CD4-positive, alpha-beta T cell (primary cell): ENCODE data around the gene ISOC2. TPM values are rescaled to one million over a fixed set of nuclear protein-coding genes. Genes with fewer than 3 reads are reported as not detected.
A peak's percentile ranks its signal among the peaks of the same experiment; 100 is the strongest.

ENCODE experiments used
- ATAC-seq: fragments of 200-7000 bp; cut with Tn5 transposase; one replicate; pipeline ENCODE4 v1.10.0; 2022; ENCODE audit warnings: mild to moderate bottlenecking; ENCODE audit not compliant: poor library complexity
- CTCF ChIA-PET: fragments of 350-600 bp; sonication (Branson Sonifier 250); formaldehyde crosslinking; loops from one replicate; lab custom pipeline; 2021; ENCODE audit warnings: antibody characterized with exemption, inconsistent platforms; lab: Charles Lee
- POLR2A ChIA-PET: fragments of 350-600 bp; sonication (Branson Sonifier 250); formaldehyde crosslinking; loops from one replicate; lab custom pipeline; 2021; ENCODE audit warnings: antibody characterized with exemption, inconsistent platforms; lab: Charles Lee
- DNase-seq, 14 experiments: peaks; one replicate each; pipeline ENCODE4 v3.0.0-alpha.2; 2013 to 2020; ENCODE audit warnings: mixed read lengths in 2 of 14
- H3K27ac ChIP-seq, 2 donors: one replicate each; pipeline versions ENCODE4 v1.5.1 to v1.7.0; 2013; ENCODE audit warnings: low read length in 2 of 2, low read depth in 1 of 2, mild to moderate bottlenecking in 1 of 2
- H3K27me3 ChIP-seq, 2 experiments: 1 replicate in 1 of 2; 2 replicates in 1 of 2; pipeline versions ENCODE4 v1.6.1 to v1.7.0; 2013; ENCODE audit warnings: low read length in 2 of 2, control low read depth in 1 of 2, mild to moderate bottlenecking in 1 of 2, moderate library complexity in 1 of 2; ENCODE audit not compliant: insufficient read depth in 2 of 2, control insufficient read depth in 1 of 2
- H3K36me3 ChIP-seq: one replicate; pipeline ENCODE4 v1.6.1; 2013; ENCODE audit warnings: low read length, control low read depth; ENCODE audit not compliant: insufficient read depth
- H3K4me1 ChIP-seq: one replicate; pipeline ENCODE4 v1.6.1; 2013; ENCODE audit warnings: low read length, control low read depth; ENCODE audit not compliant: insufficient read depth
- H3K4me3 ChIP-seq: one replicate; pipeline ENCODE4 v1.5.1; 2013; ENCODE audit warnings: mild to moderate bottlenecking, low read length, moderate library complexity
- H3K9me3 ChIP-seq, 2 experiments: 1 replicate in 1 of 2; 2 replicates in 1 of 2; pipeline versions ENCODE4 v1.6.1 to v1.7.0; 2013; ENCODE audit warnings: low read length in 2 of 2, mild to moderate bottlenecking in 2 of 2, control low read depth in 1 of 2, moderate library complexity in 1 of 2; ENCODE audit not compliant: control insufficient read depth in 1 of 2, insufficient read depth in 1 of 2
- H3K27ac Mint-ChIP-seq: one replicate; pipeline ENCODE4 v1.8.0; 2020; ENCODE audit warnings: mixed read lengths
- H3K27me3 Mint-ChIP-seq: one replicate; pipeline ENCODE4 v1.8.0; 2021; ENCODE audit warnings: mixed read lengths
- H3K36me3 Mint-ChIP-seq: one replicate; pipeline ENCODE4 v1.8.0; 2021; ENCODE audit warnings: low read depth, mixed read lengths
- H3K4me1 Mint-ChIP-seq: one replicate; pipeline ENCODE4 v1.8.0; 2021; ENCODE audit warnings: low read depth, mixed read lengths
- H3K4me3 Mint-ChIP-seq: one replicate; pipeline ENCODE4 v1.8.0; 2020; ENCODE audit warnings: mild to moderate bottlenecking, mixed read lengths
- H3K9me3 Mint-ChIP-seq: one replicate; pipeline ENCODE4 v1.8.0; 2020; ENCODE audit warnings: mixed read lengths
- CTCF ChIP-seq: fragments of 200-600 bp; IDR thresholded peaks from one replicate; pipeline ENCODE4 v1.8.0; 2022; ENCODE audit warnings: antibody characterized with exemption, mild to moderate bottlenecking
- intact Hi-C, 2 experiments: fragments of 100-400 bp; cut with DNase I in 1 of 2; cut with micrococcal nuclease in 1 of 2; formaldehyde crosslinking; loops; one replicate each; pipeline versions ENCODE4 v1.15.1 to v1.9.0; 2023 to 2025; cut with DNase I, micrococcal nuclease
- total RNA-seq, 174 experiments: library from RNA in 2 of 174; stranded (reverse) in 2 of 174; gene quantifications; one replicate each; pipeline ENCODE4 v1.2.3 and lab custom pipeline; 2021 to 2026

ISOC2 gene
- total RNA-seq, 2 experiments from 2014 or later: 1.5 to 2.2 TPM

GRCh38 chr19:55465460-55466240, 4.2 kb upstream of the ISOC2 start:
- Histone ChIP-seq H3K27me3 (no peaks in the 10 kb centered on the region), H3K4me1 (peaks cover 26% of the 10 kb centered on the region), H3K36me3 (no peaks in the 10 kb centered on the region), H3K4me3 (no peak overlapping the region), H3K9me3 (no peaks in the 10 kb centered on the region), H3K27ac (no peak overlapping the region)
- Mint-ChIP-seq H3K27me3 (no peaks in the 10 kb centered on the region), H3K36me3 (peaks cover 5% of the 10 kb centered on the region), H3K4me1 (peaks cover 9% of the 10 kb centered on the region), H3K9me3 (no peaks in the 10 kb centered on the region), H3K27ac (no peak overlapping the region), H3K4me3 (peak overlapping the region; percentile 8)
- intact Hi-C loops: loop anchor here in 1 of 2 experiments (5.0 kb wide), 2 partner anchors 142 to 167 kb away; partner anchors contain the start of gene ZNF865
- ATAC-seq: no peak
- DNase-seq: no peak
- TF ChIP-seq CTCF: no peak
- POLR2A ChIA-PET: no interaction called here
- CTCF ChIA-PET: interaction anchor here (3.0 kb wide), 1 partner anchor 38 kb away, joined by 31 read pairs; no protein-coding TSS in a partner anchor

- H3K4me3 Mint-ChIP-seq: no peak within 1 kb of the TSS
- no peak within 1 kb of the TSS for H3K27ac ChIP-seq
- intact Hi-C loops: loop anchor here in 1 of 2 experiments (5.0 kb wide), 3 partner anchors 57 to 168 kb away; partner anchors contain the start of genes UBE2S and ZNF865
These were observed 3.2 kb upstream of the ISOC2 start, which contains the start of gene C19orf85 for GRCh38 chr19:55464662-55465054. Gene C19orf85, minus strand, starts transcription at chr19:55464751. Its CDS starts 197 bp downstream, at chr19:55464554.

More at GRCh38 chr19:55464662-55465054, 3.2 kb upstream of the ISOC2 start, which contains the start of gene C19orf85:
- Histone ChIP-seq H3K9me3 (no peaks in the 10 kb centered on the region), H3K27me3 (no peaks in the 10 kb centered on the region), H3K36me3 (no peaks in the 10 kb centered on the region), H3K4me3 (no peak within 1 kb of the TSS), H3K4me1 (peaks cover 28% of the 10 kb centered on the region)
- no peak for TF ChIP-seq CTCF
- ATAC-seq: no peak
- no peaks in the 10 kb centered on the region for H3K27me3 Mint-ChIP-seq
- peaks cover 5% of the 10 kb centered on the region for H3K36me3 Mint-ChIP-seq
- peaks cover 17% of the 10 kb centered on the region for H3K4me1 Mint-ChIP-seq
- no peak within 1 kb of the TSS for H3K27ac Mint-ChIP-seq
- DNase-seq: peak in 1 of 14 experiments; percentile 21
- H3K9me3 Mint-ChIP-seq: no peaks in the 10 kb centered on the region
- CTCF ChIA-PET: no interaction called here
- POLR2A ChIA-PET: no interaction called here
